Mammary epithelial cell (primary cell): Measurements from ENCODE around the gene PID1.

Experiments used
- CTCF ChIP-seq, 2 donors: IDR thresholded peaks in 1 of 2; conservative IDR thresholded peaks in 1 of 2; 2 replicates each; pipeline ENCODE4 v1.5.1; 2011 to 2012; ENCODE audit warnings: inconsistent platforms in 2 of 2, low read length in 2 of 2, mild to moderate bottlenecking in 2 of 2, control low read depth in 1 of 2, low read depth in 1 of 2; ENCODE audit not compliant: insufficient read depth in 1 of 2; ENCODE audit errors: extremely low read depth in 1 of 2
- EZH2 ChIP-seq: IDR thresholded peaks from 2 replicates; pipeline ENCODE4 v1.6.1; 2012; ENCODE audit warnings: low read length, inconsistent platforms, borderline replicate concordance

GRCh38 chr2:229174794-229175496 is 96.1 kb downstream of the PID1 start:
- no peak for TF ChIP-seq CTCF (conservative IDR thresholded peaks at IDR 0.05 in 1 of 2, IDR thresholded peaks at IDR 0.05 in 1 of 2; ENCODE audit: extremely low read depth in 1 of 2, insufficient read depth in 1 of 2, low read depth in 1 of 2, low read length in 2 of 2)
- no peak for TF ChIP-seq EZH2
